Type B pancreatic cell (in vitro differentiated cells): ENCODE results near the gene PPA1. TPM values are rescaled to one million over a fixed set of nuclear protein-coding genes. Genes with fewer than 3 reads are reported as not detected.

Experiments used
- DNase-seq: peaks from one replicate; pipeline ENCODE4 v3.0.0; 2021; ENCODE audit warnings: mixed read lengths; ENCODE audit not compliant: unreplicated experiment; ENCODE audit errors: extremely low spot score
- H3K27ac Mint-ChIP-seq: 2 replicates; pipeline ENCODE4 v1.8.0; 2021; ENCODE audit warnings: mild to moderate bottlenecking, mixed read lengths
- H3K27me3 Mint-ChIP-seq: 2 replicates; pipeline ENCODE4 v1.8.0; 2021; ENCODE audit warnings: mixed read lengths
- H3K36me3 Mint-ChIP-seq: 2 replicates; pipeline ENCODE4 v1.8.0; 2021; ENCODE audit warnings: mixed read lengths
- H3K4me1 Mint-ChIP-seq: one replicate; pipeline ENCODE4 v1.8.0; 2021; ENCODE audit warnings: mixed read lengths; ENCODE audit not compliant: unreplicated experiment
- H3K4me3 Mint-ChIP-seq: 2 replicates; pipeline ENCODE4 v1.8.0; 2021; ENCODE audit warnings: mild to moderate bottlenecking, mixed read lengths
- H3K9me3 Mint-ChIP-seq: 2 replicates; pipeline ENCODE4 v1.8.0; 2021; ENCODE audit warnings: mixed read lengths
- CTCF ChIP-seq: fragments of 200-600 bp; sonication (generic); conservative IDR thresholded peaks from 2 replicates; pipeline ENCODE4 v1.5.0; 2021; ENCODE audit warnings: antibody characterized with exemption, mild to moderate bottlenecking
- total RNA-seq: library from RNA; stranded (reverse); gene quantifications from 2 replicates; pipeline ENCODE4 v1.2.1, GENCODE V29; 2021; ENCODE audit warnings: low replicate concordance

Gene PPA1
- total RNA-seq, 1 donor from 2014 or later: 105 TPM

- peak; percentile 67 for TF ChIP-seq CTCF
- DNase-seq: no peak
- Mint-ChIP-seq H3K36me3 (no peaks in the 10 kb centered on the region), H3K27ac (no peak overlapping the region), H3K4me3 (no peak overlapping the region), H3K9me3 (no peaks in the 10 kb centered on the region), H3K27me3 (peaks cover 14% of the 10 kb centered on the region), H3K4me1 (no peaks in the 10 kb centered on the region)
Observed at GRCh38 chr10:70272925-70273316, 39.7 kb upstream of the PPA1 start.

GRCh38 chr10:70271996-70272924 is 39.0 kb upstream of the PPA1 start:
- H3K4me1 Mint-ChIP-seq: no peaks in the 10 kb centered on the region
- no peaks in the 10 kb centered on the region for H3K36me3 Mint-ChIP-seq
- no peak overlapping the region for H3K27ac Mint-ChIP-seq
- no peak for DNase-seq
- no peak overlapping the region for H3K4me3 Mint-ChIP-seq
- H3K27me3 Mint-ChIP-seq: peaks cover 14% of the 10 kb centered on the region
- no peaks in the 10 kb centered on the region for H3K9me3 Mint-ChIP-seq
- TF ChIP-seq CTCF: no peak

- Mint-ChIP-seq H3K4me1 (no peaks in the 10 kb centered on the region), H3K4me3 (no peak overlapping the region), H3K9me3 (no peaks in the 10 kb centered on the region), H3K36me3 (no peaks in the 10 kb centered on the region), H3K27ac (no peak overlapping the region), H3K27me3 (peaks cover 21% of the 10 kb centered on the region)
- no peak for DNase-seq
- TF ChIP-seq CTCF: no peak
Observed at GRCh38 chr10:70270952-70271351, 37.7 kb upstream of the PPA1 start.

- Mint-ChIP-seq H3K27ac (no peak overlapping the region), H3K36me3 (no peaks in the 10 kb centered on the region), H3K4me1 (no peaks in the 10 kb centered on the region), H3K4me3 (no peak overlapping the region), H3K27me3 (peaks cover 30% of the 10 kb centered on the region), H3K9me3 (no peaks in the 10 kb centered on the region)
- no peak for DNase-seq
- no peak for TF ChIP-seq CTCF
Observed at GRCh38 chr10:70269741-70270140, 36.5 kb upstream of the PPA1 start.

- Mint-ChIP-seq H3K9me3 (no peaks in the 10 kb centered on the region), H3K36me3 (no peaks in the 10 kb centered on the region), H3K4me1 (no peaks in the 10 kb centered on the region), H3K4me3 (no peak overlapping the region), H3K27me3 (peaks cover 34% of the 10 kb centered on the region), H3K27ac (no peak overlapping the region)
- no peak for DNase-seq
- TF ChIP-seq CTCF: no peak
Observed at GRCh38 chr10:70268376-70268775, 35.1 kb upstream of the PPA1 start.
